Uterus (tissue), 2 donors: Measurements from ENCODE around the gene SMTN.

Experiments
- CTCF ChIP-seq, 4 experiments: fragments of 200-600 bp in 2 of 4; fragments of 450-650 bp in 2 of 4; sonication (generic) in 2 of 4; IDR thresholded peaks; one replicate each; pipeline ENCODE4 v1.5.1; 2016 to 2019; ENCODE audit warnings: antibody characterized with exemption in 4 of 4, mild to moderate bottlenecking in 2 of 4, moderate library complexity in 1 of 4
- POLR2A ChIP-seq, 2 donors: fragments of 450-650 bp; IDR thresholded peaks; one replicate each; pipeline ENCODE4 v1.6.1; 2016; ENCODE audit warnings: antibody characterized with exemption in 2 of 2, mild to moderate bottlenecking in 1 of 2, moderate library complexity in 1 of 2

GRCh38 chr22:31122532-31123291, 41.6 kb downstream of the SMTN start, which contains the start of gene INPP5J:
- TF ChIP-seq CTCF (IDR thresholded peaks at IDR 0.05) = no peak
- TF ChIP-seq POLR2A (IDR thresholded peaks at IDR 0.05) = no peak
